Measurements from ENCODE around the gene TTLL10.
A peak's percentile ranks its signal among the peaks of the same experiment; 100 is the strongest.

Gene TTLL10

DNA sequence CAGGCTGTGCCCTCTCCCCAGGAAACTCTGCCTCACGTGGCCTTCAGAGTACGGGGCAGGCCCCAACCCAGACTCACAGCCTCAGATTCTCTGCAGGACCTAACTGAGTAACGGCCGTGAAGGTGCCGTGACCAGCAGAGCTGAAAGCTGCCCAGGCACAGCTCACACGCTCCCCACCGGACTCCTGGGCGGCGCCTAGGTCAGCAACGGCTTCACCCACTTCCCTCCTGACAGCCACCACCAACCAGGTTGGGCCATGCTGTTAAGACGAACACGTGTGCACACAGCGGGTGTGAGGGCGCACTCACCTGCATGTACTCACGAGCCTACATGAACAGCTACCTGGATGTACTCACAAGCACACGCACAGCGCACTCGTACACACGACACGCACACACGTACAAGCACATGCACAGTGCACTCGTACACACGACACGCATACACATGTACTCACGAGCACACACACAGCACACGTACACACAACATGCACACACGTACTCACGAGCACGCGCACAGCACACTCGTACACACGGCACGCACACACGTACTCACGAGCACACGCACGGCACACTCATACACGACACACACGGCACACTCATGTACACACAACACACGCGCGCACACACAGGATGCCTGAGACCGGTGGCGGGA is 49.0 kb downstream of the TTLL10 start:
- DNase-seq: no peak

DNA sequence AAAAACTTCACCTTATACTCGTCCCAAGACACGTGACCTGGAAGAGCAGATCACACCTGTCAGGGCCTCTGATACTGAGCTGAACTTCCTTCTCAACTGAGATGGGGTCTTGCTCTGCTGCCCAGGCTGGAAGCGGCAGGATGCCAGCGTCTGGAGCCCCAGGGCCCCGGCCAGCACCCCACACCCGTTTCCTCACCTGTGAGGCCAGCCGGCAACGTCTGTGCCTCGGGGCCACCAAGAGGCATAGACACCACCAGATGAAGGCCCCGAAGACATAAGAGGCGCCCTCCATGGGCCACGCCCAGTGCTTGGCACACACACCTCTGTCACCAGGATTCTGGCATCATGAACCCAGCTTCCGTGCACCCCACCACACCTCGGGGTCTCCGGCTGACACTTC is 49.6 kb downstream of the TTLL10 start:
- DNase-seq: no peak

DNA sequence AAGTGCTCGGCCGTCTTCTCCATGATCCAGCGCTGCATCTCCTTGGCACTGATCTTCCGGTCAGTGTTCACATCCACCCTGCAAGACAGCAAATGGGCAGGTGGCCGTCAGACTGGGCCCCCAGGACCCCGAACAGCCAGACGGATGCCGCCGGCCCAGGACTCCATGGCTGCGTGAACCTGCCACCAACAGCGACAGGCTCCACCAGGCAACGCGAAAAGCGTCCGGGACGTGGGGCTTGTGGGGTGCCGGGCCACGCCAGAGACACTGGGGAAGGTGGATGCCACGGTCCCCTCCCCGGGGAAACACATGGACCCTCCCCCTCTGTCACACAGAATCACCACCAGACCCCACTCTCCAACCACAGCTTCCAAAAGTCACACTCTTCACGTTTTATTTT is 50.2 kb downstream of the TTLL10 start:
- no peak for DNase-seq

DNA sequence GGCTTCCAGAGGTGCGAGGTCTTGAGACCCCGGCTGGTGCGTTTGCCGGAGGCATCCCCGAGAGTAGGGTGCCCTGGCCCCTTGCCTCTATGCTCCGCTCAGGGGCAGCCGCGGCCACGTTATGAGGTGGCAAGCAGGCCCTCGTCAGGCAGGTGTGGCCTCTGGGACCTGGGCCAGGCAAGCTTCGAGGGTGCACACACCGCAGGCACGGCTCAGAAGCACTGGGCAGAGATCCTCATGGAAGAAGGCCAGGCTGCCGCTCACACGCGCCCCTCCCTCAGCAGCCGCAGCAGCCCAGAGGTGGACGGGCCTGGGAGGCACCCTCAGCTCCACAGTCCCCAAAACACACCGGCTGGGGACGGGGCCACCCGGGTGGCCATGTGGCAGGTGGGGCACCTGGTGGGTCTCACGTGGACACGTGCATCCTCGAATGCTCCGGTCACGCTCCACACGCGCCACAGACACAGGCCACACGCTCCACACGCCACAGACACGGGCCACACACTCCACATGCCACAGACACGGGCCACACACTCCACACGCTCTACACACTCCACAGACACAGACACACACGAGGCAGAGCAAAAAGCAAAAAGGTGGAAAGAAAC is 51.7 kb downstream of the TTLL10 start:
- no peak for DNase-seq

DNA sequence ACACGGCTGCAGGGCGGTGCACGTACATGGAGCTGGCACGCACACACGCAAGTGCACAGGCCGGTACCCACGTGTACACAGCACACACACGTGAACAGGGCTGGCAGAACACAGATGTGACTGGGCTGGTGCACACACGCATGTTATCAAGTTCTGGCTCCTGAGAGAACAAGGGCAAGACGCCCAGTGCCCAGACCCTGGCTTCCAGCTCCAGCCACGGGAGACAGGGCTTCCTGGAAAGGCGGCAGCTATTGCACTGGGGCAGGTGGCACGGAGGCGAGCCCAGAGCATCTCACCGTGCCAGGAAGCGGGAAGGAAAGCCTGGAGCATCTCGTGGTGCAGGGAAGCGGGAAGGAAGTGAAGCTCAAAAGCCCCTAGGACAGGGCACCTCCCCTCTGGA is 52.2 kb downstream of the TTLL10 start:
- DNase-seq: no peak

DNA sequence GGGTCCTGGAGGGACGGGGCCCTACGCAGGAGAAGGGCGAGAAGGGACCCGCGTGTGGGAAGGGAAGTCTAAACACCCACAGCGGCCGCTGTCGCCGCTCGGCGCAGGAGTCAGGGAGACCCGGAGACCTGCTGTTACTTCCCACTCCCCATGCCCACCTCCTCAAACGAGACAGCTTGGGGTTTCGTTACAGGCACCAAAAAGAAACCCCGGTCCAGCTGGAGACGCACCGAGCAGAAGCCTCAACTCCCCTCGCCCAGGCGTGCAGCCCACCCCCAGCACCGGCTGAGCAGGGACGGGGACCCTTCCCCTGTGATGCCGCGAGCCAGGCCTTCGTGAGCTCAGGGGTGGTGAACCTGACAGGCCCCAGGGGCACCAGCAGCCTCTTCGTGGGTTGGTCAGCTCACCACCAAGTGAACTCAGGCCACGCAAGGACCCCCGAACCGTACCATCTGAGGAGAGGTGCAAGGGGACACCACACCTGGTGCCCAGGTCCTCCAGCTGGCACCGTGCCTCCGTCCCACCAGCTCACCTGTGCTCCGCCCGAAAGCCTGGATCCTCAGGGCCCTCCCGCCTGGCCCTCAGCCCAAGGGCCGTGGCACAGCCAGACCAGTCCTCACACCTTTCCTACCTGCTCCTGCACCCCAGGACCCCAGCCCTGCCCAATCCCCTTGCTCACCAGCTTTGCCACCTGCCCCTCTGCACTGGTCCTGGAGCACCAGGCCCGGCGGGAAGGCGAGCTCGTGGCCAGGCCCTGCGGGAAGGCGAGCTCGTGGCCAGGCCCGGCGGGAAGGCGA is 53.1 kb downstream of the TTLL10 start:
- DNase-seq: no peak

DNA sequence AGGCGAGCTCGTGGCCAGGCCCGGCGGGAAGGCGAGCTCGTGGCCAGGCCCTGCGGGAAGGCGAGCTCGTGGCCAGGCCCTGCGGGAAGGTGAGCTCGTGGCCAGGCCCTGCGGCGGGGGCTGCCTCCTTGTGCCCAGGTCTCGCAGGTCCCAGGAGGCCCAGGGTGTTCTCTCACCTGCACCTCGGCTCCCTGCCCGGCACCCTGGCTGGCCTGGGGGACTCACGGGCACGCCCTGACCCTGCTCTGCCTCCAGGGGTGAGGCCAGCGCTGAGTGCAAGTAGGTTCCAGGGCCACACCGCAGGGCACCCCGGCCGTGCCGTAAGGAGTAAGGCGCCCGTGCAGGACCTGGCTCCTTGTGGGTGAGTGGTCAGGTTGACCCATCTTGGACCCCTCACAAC is 53.7 kb downstream of the TTLL10 start:
- no peak for DNase-seq

DNA sequence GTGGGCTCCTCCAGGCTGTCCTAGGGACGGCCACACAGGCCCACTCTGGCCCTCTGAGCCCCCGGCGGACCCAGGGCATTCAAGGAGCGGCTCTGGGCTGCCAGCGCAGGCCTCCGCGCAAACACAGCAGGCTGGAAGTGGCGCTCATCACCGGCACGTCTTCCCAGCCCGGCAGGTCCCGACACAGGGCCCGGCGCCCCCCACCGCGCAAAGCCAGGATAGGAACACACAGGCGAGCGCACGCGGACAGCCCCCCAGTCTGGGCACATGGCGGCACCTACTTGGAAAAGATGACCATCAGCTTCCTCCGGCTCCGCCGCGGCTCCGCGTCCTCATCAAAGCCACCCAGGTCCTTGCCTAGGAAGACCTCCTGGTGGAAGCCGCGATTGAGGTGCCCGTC is 54.5 kb downstream of the TTLL10 start:
- no peak for DNase-seq

DNA sequence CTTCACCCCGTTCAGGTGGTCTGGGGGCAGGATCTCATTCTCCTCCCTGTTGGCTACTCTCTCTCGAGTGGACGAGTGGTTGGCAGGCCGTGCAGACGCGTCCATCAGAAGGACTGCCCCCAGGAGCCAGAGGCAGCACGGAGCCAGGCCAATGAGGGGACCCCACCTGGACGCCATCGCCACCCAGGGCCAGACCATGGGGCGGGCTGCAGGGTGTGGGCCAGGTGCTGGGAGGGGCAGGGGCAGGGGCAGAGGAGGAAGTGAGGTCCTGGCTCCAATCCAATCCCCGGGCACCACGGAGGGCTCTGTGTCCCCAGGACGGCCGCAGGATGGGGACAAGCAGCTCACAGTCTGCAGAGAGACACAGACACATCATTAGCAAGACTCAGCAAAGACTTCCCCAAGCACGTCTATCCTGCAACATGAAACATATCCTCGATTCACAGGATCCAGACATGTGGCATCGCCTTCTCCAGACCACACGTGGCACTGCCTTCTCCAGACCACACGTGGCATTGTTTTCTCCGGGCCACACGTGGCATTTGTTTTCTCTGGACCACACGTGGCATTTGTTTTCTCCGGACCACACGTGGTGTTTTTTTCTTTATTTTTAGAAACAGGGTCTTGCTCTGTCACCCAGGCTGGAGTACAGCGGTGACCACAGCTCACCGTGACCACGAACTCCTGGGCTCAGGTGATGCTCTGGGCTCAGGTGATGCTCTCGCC is 55.1 kb downstream of the TTLL10 start:
- no peak for DNase-seq

DNA sequence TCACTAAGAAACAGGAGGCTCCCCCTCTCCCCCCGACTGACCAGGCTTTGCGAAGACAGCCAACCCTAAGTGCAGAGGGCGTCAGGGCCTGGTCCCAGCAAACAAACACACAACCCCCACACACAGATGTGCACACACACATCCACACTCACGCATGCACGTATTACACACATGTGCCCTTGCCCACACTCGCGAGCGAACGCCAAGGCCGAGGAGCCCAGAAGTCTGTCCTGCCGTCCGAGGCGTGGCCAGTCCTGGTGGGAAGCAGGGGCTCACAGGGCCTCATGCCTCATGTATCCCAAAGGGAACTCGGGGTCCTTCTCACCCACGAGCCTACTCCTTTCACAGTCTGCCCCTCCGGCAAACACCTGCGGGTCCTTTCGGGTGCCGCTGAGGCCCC is 56.1 kb downstream of the TTLL10 start:
- DNase-seq: no peak

DNA sequence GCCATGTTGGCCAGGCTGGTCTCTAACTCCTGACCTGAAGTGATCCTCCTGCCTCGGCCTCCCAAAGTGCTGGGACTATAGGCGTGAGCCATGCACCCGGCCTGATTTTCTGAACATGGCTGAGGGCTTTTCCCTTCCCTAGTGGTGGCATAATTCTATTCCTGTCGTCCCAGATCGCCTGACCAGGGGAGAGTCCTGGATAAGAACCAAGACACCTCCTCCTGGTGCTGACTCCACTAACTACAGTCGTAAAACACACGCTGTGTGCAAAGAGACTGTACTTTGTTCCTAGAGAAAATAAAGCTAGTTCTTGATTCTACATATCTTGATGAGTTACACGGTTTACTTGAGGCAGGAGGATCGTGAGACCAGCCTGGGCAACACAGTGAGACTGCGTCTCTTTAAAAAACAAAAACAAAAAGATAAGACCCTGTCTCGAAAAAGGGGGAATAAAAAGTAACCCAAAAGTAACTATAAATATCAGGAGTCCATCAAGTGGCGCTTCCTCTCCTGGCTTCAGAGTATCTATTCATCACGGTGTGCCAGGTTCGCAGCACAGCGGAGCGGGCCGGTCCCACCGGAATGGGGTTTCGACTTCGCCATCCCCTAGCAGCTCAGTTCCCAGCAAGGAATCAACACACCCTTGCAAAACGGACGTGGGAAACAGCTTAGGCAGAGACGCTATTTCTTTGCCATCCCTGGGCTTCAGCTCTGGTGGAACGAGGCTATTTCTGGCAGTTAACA is 57.1 kb downstream of the TTLL10 start:
- DNase-seq: no peak

DNA sequence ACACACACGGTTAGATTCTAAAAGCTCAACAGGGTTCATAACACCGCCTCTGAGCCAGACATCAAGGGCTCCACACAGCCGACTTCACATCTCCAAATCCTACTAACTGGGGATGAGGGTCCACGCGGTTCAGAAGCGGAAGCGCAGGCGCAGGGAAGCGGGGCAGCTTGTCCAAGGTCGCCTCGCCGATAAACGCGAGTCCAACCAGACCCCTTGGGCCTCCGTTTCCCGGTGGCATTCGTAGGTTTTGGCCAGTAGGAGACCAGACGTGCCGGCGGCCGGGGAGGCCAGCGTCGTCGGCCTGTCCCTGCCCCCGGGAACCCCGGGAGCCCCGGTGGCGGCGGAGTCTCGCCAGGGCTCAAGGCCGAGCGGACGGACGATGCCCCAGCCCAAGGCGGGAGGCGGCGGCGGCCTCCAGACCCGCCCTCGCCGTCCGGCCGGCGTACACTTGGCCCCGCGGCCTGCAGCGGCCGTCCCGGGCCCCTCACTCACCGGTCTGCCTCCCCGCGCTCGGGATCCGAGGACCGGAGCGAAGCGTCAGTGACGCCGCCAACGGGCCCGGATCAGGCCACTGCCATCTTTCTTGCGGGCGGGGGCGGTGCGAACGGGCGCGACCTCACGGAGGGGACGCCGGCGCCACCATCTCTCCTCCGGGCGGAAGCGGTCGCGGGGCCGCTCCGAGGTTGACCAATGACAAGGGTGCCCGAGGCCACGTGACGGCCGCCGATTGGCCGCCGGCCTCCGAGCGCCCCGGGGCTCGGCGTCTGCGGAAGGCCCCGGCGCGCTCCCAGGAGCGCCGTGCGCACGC is 57.9 kb downstream of the TTLL10 start, which contains the start of gene SDF4:
Gene SDF4 (minus strand): TSS at position 602 of the 808 bp plus-strand sequence. CDS start 3,229 bp downstream, outside the sequence.
- DNase-seq: peak; percentile 95

DNA sequence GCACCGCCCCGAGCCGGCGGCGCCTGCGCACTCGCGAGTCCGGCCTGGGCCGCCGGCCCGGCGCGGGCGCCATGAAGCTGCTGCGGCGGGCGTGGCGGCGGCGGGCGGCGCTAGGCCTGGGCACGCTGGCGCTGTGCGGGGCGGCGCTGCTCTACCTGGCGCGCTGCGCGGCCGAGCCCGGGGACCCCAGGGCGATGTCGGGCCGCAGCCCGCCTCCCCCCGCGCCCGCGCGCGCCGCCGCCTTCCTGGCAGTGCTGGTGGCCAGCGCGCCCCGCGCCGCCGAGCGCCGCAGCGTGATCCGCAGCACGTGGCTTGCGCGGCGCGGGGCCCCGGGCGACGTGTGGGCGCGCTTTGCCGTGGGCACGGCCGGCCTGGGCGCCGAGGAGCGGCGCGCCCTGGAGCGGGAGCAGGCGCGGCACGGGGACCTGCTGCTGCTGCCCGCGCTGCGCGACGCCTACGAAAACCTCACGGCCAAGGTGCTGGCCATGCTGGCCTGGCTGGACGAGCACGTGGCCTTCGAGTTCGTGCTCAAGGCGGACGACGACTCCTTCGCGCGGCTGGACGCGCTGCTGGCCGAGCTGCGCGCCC is 58.6 kb downstream of the TTLL10 start, which contains the start of gene B3GALT6:
Gene B3GALT6 (plus strand): TSS at position 30 of the 588 bp plus-strand sequence. CDS start 42 bp downstream, at position 72.
- no peak for DNase-seq

DNA sequence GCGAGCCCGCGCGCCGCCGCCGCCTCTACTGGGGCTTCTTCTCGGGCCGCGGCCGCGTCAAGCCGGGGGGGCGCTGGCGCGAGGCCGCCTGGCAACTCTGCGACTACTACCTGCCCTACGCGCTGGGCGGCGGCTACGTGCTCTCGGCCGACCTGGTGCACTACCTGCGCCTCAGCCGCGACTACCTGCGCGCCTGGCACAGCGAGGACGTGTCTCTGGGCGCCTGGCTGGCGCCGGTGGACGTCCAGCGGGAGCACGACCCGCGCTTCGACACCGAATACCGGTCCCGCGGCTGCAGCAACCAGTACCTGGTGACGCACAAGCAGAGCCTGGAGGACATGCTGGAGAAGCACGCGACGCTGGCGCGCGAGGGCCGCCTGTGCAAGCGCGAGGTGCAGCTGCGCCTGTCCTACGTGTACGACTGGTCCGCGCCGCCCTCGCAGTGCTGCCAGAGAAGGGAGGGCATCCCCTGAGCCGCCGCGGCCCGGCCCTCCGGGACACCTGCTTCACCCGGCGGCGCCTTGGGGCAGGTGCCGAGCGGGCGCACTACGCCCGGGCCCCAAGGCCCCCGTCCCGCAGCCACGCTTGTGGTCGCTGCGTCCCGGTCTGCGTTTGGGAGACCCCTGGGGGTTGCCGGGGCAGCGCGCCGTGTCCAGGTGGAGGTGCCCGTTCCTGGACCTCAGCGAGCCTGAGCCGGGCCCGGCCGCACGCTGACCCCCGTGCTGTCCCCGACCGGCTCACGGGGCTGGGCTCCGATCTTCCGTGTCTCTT is 59.3 kb downstream of the TTLL10 start:
- no peak for DNase-seq

DNA sequence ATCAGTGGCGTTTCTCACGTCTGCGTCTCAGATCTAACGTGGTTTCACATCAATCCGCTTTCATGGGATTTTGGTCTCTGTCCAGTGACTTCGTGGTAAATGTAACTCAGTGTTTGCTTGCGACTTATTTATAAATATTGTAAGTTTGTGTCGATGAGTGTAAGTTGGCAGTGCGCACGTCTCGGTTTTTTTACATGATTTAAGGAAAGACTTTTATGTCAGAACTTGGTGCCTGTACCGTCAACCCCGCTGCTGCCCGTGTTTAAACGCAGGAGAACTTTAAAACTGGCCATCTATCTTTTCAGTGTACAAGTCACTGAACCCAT is 59.9 kb downstream of the TTLL10 start:
- DNase-seq: no peak

DNA sequence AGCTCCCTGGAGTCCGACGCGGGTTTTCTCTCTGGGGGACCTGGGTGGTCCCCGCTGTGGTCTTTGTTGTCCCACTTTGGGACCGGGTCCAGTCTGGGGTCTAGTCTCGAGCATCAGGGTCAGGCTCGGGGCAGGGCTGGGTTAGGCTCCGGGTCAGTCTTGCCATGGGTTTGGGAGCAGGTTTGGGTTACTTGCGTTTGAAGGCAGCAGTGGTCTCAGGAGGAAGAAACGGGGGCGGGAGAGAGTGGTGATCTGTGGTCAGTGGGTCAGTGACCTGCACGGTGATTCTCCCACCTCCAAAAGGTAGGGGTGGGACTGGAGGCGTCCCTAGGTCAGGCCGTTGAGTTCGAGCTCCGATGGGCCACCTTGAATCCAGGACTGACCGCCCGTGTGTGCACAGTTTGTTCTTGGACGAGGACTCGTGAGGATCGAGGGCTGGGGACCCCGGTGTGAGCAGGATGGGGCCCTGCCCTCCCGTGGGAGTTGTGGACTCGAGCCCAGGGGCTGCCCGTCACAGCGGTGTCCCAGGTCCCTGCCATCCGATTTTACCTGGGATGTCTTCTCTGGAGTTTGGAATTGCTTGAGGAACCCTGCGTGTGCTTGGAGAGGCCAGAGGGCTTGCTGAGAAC is 60.6 kb downstream of the TTLL10 start:
- no peak for DNase-seq

DNA sequence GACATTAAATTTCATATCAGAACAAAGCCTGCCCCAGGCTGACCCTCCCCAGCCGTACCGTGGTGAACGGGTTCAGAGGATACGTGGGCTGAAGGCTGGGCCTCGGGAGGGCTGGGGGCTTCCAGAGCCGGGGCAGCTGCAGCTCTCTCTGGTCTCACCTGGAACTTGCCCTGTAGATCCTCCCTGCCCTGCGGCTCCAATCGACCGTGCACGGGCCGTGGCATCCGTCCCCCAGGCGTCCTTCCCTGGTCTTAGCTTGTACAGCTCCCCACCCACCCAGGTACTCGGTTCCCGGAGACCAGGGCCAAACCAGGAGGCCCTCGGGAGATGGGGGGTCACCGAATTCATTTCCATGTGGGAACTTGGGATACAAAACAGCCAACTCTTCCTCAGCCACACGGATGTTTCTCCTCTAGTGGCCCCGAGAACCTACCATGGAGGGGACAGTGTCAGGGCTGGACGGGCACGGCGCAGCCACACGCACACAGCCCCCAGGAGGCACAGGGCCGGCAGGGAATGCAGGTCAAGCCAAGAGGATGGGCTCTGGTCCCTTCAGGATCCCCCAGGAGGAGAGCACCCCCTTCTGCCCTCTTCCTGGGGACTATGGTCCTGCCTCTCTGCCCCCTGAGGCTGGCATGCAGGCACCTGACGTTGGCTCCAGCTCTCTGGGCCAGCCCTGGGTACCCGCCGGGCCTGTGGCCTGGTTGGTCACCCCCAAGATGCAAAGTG is 61.5 kb downstream of the TTLL10 start:
- no peak for DNase-seq

DNA sequence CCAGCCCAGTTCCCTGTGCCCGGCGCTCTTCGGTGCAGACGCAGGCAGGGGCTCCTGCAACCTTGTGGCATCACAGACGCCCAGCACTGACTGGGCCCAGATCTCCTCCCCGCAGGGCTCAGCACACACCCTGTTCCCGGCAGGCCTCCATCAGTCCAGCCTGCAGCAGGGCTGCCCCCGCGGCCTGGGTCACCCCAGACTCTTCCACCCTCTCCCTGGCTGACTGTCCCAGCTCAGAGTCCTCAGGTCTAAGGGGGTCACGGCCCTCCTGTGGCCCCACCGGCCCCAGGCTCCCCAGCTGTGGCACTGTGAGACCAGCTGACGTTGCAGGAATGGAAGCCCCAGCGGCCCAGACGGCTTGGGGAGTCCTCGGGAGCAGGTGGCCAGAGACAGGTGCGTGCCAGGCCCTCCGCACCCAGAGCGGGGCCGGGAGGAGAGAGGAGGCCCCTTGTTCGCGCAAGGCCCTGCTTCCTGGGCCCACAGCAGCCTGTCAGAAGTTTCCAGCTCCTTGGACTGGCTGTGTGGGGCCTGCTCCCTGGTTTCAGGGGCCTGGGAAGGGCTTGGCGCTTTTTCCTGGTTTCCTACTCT is 62.6 kb downstream of the TTLL10 start:
- DNase-seq: no peak

Data from right kidney (tissue), 1 donor.